Measurements from ENCODE around the gene MRPL39.
"Not testable (repeated sequence)": the region's sequence is repeated elsewhere in the genome, so short reads cannot be mapped to it uniquely, and the experiment has no call there.

MRPL39 gene

DNA sequence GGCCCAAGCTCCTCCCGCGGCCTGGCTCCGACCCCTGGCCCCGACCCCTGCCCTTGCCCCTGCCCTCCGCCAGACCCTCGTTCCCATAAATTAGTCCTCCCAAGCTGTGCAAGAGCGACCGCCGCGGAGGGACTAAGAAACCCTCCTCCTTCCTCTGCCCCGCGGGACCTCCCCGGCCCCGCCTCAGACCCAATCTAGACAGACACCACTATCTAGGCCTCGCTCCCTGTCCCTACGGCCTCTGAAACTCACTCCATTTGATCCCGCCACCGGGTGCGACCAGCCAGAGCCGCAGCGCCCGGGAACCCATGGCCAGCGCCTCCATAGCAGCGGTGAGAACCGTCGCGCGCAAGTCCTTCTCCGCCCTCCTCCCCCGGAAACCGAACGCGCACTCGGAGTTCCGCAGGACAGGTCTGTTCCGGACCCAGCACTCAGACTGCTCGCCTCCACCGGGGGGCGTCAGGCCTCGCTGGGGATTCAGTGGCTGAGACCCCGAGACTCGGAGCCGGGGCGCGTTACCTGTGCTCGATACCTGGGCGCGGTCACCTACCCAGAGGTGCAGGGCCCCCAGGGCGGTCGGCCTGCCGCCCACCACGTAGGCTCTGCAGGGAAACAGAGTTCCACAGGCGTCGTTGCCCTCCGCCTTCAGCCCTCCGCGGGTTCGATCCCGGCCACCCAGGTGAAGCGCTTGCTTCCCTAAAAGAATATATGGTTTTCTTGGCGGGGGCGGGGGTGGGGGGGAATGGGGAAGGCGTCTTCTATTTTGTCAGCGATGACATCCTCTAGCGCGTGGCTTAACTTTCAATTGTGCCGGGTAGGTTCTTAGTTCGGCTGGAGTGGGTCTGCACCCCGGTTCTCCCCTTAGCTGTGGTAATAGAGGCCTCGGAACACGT lies at the start of gene MRPL39:
Gene MRPL39, minus strand, starts transcription at position 331 of the 893 bp plus-strand sequence. Its CDS starts 6 bp downstream, at position 325.
- peak; percentile 87 for DNase-seq

DNA sequence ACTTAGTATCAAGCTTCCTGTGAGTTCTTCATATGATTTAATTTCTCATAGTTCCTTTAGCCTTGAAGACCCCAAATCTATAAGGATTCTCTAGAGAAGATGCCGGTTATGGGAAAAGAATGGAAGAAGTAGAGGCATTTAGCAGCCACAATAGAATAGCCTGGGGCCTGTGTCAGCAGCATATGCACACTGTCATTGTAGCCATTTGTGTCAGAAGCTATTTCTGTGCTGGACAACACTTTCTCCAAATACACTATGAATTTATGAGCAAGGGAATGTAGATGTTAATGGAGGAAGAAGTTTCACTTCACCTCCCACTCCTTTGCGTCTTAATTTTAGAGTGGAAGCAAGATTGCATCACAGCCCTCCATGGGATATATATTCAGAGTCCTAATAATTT lies 49.1 kb upstream of the MRPL39 start:
- DNase-seq: no peak

DNA sequence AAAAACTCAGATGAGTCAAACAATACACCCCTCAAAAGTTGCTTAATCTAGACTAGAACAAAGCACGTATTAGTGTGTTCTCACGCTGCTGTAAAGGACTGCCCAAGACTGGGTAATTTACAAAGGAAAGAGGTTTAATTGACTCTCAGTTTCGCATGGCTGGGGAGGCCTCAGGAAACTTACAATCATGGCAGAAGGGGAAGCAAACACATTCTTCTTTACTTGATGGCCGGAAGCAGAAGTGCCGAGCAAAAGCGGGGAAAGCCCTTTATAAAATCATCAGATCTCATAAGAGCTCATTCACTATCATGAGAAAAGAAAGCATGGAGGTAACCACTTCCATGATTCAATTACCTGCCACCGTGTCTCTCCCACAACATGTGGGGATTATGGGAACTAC lies 41.9 kb upstream of the MRPL39 start:
- no peak for DNase-seq

DNA sequence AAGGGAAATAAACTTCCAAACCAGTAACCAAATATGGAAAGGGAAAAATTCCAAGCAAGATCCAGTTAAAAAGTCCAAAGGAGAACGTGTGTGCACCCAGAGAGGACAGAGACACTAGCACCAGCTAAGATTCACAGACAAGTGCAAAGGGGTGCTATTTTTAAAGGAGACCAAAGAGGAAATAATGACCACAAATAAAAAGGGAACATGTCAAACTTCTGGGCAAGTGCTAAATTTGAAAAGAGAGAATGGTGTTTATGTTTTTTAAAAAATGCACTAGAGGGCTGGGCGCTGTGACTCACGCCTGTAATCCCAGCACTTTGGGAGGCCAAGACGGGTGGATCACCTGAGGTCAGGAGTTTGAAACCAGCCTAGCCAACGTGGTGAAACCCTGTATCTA lies 40.4 kb upstream of the MRPL39 start:
- DNase-seq: no peak

DNA sequence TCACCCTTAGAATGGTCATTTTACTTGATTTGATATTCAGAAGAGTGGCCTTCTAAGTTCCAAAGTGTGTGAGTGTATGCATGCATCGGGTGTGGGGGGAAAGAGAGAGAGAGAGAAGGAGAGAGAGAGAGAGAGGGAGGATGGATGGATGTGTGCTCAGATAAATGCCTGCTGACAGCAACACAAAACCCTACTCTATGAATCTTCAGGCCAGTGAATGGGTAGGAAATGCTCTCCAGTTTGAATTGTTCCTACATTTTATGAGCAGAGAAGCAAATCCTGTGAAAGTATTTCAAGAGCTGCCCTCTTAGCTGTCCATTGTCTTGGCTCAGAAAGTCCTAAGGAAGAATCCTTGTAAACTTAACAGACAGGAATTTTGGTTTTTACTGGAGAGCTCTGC lies 39.2 kb upstream of the MRPL39 start:
- no peak for DNase-seq

DNA sequence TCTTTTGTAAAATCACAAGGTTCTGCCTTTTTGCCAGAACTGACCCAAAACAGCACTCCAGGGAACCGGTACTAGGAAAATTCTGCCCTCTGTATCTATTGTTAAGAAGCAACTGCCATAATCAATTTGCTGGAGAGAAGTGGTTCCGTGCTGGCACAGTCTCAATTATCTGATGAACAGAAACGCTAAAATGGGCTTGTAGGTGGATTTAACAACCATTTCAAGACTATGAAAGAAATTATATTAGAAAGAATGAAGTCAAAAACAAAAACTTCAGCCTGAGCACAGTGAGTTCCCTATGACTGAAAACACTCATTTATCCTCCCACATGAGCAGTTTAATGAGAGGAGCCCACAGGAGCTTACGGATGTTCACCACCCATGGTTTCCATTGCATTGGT lies 36.2 kb upstream of the MRPL39 start:
- DNase-seq: no peak

DNA sequence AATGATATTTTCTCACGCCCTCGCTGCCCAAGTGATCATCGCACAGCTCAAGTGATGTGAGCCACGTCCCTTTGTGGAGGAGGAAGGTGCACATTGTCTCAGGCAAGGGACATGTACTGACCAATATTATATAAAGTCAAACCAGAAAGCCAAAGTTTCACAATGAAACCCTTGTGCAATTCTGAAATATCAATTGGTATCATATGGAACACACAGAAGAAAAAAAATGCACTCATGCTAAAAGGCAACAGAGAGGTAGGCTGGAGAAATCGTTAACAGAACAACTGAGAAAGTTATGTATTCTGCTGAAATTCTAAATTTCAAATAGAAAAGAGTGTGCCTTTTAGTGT lies 33.6 kb upstream of the MRPL39 start:
- DNase-seq: no peak

DNA sequence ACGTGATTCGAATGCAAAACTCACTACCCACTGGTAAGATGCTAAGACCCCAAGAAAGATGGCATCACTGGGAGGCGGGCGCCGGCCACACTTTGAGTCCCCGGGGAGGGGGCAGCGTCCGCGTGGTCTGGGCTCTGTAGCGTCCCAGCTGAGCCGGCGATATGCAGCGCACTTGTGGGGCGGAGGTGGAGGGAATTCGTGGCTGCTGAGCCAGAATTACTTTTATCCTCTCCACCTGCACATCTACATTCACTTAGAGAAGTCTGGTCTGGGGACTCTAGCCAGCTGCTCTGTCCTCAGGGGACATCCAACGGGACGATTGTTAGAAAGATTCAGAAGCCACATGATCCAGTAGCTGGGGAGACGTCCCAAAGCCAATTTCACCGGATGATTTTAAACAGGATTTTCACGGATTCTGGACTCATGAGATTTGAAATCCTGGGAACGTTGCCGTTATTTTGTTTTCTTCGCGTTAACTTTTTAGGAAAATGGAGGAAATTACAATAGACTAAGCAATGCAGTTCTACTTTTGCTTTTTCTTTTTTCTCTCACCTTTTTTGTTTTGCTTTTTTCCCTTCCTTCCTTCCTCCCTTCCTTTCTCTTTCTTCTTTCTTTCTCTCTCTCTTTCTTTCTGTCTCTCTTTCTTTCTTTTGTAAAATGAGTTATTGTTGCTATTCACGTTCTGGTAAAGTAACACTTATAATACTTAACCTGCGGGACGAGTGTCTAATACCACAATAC lies 33.1 kb upstream of the MRPL39 start:
- no peak for DNase-seq

DNA sequence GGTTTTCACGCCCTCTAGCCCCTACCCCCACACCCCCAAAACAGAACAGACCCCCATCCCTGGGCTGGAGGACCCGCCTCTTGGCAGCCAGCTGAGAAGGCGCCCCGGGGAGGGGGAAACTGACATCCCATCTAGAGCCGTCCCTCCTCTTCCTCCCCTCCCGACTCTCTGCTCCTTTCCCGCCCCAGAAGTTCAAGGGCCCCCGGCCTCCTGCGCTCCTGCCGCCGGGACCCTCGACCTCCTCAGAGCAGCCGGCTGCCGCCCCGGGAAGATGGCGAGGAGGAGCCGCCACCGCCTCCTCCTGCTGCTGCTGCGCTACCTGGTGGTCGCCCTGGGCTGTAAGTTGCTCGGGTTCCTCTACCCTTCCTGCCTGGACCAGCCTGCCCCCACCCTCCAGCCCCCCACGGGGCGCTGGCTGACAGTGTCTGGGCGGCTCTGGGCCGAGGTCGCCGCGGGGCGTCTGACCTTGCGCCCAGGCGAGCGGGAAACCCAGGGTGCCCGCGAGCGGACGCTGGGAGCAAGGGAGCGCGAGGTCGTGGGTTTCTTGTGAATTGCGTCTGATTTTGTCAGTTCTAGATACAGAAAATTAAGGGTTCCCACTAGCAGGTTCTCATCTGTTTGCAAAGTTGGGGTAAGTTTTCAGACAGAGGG lies 32.4 kb upstream of the MRPL39 start:
- no peak for DNase-seq

DNA sequence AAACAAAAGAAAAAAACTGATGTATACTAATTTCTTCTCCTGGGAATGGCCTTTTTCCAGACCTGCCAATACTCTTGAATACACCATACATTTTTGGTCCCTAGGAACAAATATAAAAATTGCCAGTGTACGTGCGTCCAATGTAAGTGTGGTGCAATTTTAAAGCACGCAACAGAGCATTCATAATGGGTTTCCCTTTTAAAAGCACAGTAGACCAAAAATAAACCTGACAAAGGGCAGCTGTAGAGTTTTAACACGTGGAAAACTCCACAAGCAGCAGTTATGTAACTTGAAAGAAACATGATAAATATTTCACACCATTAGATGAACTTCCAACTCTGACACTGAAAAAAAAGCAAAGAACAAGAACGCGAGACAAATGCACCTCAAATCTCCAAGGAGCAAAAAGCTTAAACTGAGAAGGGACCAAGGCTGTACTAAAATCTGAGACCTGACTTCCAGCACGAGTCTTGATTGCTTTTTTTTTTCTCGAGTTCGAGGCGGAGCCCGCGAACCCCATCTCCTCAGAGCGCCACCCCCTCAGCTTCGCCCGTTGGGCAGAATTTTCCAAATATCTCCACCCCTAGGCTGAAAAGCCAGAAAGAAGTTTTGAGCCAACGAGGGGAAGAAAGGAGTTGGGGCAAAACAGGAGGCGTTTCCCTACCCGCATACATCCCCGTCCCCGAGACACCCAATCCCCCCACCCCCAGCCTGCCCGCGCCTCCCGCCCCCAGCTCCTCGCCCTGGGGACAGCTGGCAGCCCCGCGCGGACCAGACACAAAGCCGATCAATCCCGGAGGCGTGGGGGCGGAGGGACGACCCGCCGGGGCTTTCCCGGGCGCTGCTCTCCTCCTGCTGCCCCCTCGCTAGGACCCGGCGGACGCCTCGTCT lies 31.6 kb upstream of the MRPL39 start, which contains the start of gene JAM2:
Gene JAM2, plus strand, starts transcription at position 599 of the 891 bp plus-strand sequence. CDS start 564 bp downstream, outside the sequence.
- no peak for DNase-seq

DNA sequence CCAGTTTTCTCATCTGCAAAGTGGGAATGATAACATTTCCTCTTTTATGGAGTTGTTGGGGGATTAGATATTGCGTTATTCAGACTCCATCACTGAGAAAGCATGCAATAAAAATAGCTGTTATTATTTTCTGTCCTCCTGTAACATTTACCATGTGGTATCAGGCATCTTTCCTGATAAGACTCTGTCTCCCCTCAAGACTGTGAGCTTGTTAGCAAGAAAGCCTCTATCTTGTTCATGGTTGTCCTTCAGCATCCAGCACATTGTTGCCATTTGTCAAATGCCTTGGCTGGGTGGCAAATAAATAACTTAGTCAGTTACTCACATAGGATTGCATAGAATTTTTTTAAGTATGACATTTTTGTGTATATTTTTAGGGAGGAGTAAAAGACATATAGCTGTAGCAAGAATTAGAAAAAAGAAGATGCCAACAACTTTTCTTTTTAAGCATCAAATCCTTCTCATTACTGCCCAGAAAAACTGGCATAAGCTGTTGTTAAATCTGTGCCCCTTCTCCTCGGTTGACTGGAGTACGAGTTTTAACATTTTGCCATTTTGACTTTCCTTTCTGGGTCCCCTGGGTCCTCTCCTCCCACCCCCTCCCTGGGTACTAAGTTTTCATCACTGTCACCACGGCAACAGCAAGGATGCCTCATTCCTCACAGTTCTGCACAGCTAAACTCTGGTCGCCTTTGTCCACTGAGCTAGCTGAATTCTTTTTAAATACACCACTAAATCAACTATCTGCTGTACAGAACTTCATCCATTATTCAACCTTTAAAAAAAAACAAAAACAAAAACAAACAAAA lies 30.8 kb upstream of the MRPL39 start:
- DNase-seq: no peak

DNA sequence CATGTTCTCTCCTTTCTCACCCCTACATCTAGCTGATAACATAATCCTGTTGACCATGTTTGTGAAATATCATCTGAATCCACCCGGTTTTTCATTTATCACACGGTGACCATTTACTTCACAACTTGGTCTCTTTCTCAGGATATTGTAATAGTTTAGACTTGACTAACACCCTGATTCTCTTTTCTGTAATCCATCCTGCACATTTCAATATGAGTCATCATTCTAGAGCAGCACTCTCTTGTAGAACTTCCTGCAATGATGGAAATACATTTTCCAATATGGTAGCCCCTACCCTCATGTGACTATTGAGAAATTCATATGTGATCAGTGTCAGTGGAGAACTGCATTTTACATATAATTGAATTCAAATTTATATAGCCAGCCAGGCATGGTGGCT lies 29.4 kb upstream of the MRPL39 start:
- peak; percentile 23 for DNase-seq

DNA sequence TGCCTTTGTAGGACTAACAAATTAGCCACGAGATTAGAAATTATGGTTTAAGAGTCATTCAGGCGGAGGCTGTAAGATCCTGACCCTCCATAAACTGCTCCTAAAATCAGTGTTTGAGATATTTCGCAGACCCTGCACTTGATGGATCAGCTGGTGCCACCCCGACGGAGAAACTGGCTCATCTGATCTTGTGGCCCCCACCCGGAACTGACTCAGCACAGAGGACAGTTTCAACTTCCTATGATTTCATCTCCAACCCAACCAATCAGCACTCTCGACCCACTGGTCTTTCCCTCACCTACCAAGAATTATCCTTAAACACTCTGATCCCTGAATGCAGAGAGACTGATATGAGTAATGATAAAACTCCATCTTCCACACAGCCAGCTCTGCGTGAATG lies 28.0 kb upstream of the MRPL39 start:
- no peak for DNase-seq

DNA sequence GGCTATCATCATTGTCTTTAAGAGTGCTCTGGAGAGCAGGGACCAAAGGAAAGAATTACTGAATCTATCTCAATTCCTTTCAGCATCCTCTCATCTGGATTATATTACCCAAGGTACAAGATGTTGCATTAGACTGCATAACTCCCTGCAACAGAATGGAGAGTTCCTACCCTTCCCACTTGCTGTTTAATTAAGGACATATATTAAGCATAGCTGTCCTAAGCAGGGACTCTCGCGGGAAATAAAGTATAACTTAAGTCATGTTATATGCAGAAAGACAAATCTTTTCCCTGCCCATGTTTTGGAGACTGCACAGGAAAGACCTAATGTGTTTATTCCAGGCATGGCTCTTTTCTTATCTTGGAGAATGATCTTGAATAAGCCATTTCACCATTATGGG lies 25.0 kb upstream of the MRPL39 start:
- no peak for DNase-seq

DNA sequence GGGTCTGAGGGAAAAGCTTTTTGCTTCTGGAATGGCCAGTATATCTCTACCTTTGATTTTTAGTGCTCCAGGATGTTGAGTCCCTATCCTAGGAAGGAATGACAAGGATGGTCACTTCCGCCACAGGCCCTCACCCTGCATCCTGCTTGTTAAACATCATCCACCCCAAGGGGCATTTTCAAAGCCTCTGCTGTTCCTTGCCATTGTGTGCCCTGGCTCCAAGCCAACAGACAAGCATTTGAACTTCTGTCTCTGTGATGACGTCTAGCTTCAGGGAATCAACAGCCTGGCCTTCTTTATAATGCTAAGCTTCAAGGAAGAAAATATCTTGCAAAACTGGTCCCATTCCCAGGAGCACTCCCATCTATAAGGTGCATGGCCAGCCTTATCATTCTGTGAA lies 19.5 kb upstream of the MRPL39 start:
- DNase-seq: no peak

DNA sequence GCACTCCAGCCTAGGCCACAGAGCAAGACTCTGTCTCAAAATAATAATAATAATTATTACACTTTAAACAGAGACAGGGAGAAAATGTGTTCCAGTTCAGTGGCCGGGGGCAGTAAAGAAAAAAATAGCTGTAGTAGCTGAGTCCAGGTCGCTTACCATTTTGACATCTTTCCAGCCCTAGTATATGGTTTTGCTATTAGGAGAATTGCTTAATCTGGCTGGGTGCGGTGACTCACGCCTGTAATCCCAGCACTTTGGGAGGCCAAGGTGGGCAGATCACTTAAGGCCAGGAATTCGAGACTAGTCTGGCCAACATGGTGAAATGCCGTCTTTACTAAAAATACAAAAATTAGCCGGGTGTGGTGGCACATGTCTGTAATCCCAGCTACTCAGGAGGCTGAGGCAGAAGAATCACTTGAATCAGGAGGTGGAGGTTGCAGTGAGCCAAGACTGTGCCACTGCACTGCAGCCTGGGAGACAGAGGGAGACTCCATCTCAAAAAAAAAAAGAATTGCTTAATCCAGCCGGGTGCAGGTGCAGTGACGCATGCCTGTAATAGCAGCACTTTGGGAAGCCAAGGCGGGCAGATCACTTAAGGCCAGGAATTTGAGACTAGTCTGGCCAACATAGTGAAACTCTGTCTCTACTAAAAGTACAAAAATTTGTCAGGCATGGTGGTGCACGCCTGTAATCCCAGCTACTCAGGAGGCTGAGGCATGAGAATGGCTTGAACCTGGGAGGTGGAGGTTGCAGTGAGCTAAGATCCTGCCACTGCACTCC lies 18.7 kb upstream of the MRPL39 start:
- DNase-seq: not testable (repeated sequence)

DNA sequence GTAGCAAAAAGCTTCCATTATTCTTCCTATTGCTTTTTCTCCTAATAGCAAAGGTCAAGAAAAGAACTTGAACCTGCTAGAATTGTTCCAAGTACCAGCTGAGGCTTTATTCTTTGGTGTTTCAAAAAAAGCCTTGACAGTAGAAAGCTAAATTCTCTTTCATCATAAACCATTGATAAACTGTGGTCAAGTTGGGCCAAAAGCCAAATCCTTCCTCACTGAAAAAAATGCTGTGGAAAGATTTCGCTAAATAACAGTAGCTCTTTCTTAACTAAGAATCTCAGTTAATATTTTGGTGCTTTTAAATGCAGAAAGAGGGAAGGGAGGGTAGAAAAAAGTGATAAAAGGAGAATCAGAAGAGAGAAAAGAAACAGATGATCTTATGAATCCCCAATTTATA lies 17.8 kb upstream of the MRPL39 start:
- no peak for DNase-seq

DNA sequence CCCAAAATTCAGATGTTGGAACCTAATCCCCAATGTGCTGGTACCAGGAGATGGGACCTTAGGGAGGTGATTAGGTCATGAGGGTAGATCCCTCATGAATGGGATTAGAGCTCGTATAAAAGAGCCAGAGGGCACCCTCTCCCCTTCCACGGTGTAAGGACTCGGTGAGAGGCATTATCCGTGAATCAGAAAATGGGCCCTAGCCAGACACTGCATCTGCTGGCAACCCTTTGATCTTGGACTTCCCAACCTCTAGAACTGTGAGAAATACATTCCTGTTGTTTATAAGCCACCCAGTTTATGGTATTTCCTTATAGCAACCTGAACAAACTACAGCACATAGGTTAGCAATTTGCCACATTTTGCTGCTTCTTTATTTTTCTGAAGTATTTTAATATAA lies 17.2 kb upstream of the MRPL39 start:
- no peak for DNase-seq

DNA sequence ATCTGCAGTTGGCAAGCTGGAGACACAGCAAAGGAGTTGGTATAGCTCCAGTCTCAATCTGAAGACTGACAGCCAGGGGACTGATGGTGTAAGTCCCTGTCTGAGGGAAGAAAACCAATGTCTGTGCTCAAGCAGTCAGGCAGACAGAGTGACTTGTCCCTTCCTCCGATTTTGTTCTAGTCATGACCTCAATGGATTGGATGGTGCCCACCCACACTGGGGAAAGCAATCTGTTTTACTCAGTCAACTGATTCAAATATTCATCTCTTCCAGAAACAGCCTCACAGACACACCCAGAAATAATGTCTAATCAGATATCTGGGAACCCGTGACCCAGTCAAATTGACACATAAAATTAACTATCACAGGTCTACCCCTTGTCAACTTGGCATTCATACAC lies 11.9 kb upstream of the MRPL39 start:
- no peak for DNase-seq

DNA sequence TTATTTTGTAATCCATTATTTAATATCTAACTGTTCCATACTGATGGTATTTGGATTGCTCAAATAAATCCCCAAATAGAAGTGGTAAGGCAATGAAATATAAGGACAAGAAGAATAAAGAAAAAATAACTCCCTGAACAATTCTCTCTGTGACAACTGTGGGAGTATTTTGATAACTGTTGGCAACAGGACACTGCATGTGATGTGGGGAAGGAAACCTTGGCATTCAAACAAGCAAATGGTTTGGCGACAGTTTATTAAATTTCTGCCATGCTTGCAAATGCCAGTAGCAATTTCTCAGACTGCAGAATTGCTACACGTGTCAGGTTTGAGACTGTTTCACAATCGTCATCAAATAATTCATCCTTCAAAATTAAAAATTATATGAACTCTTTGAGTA lies 8.6 kb upstream of the MRPL39 start:
- DNase-seq: no peak

DNA sequence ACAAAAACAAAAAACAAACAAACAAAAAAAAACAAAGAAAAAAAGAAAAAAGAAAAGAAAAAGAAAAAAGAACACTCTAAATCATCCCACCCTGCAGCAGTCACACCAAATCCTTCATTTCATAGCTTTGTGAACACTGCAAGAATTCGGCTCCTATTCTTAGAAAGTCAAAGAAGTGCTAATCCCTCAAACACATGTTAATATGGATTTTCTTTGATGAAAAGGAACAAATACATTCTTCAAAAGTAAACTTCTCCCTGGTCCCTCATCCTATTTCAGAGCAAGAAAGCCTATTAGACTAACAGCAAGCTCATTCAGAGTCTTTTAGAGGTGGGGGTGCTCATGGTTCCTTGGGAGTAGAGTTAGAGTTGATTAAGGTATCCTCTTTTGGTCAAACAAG lies 7.2 kb upstream of the MRPL39 start:
- DNase-seq: no peak

Data from NCI-H226 (cell line).